Activated CD4-positive, alpha-beta T cell treated with anti-CD3 and anti-CD28 coated beads, Interleukin-2, amount 10 ng/mL, durations not matched to agents 7 days and 5 days (primary cell): Measurements from ENCODE around the gene KIF3A. TPM values are rescaled to one million over a fixed set of nuclear protein-coding genes. Genes with fewer than 3 reads are reported as not detected.

Source experiments
- CTCF ChIA-PET: fragments of 350-600 bp; sonication (Branson Sonifier 250); formaldehyde crosslinking; loops from one replicate; lab custom pipeline; 2021; ENCODE audit warnings: antibody characterized with exemption; lab: Charles Lee
- POLR2A ChIA-PET: fragments of 350-600 bp; sonication (Branson Sonifier 250); formaldehyde crosslinking; loops from one replicate; lab custom pipeline; 2021; ENCODE audit warnings: antibody characterized with exemption; lab: Charles Lee
- DNase-seq: peaks from one replicate; pipeline ENCODE4 v3.0.0-alpha.2; 2020
- H3K27ac Mint-ChIP-seq: one replicate; pipeline ENCODE4 v1.8.0; 2021; ENCODE audit warnings: mild to moderate bottlenecking, moderate library complexity, mixed read lengths
- H3K27me3 Mint-ChIP-seq: one replicate; pipeline ENCODE4 v1.8.0; 2021; ENCODE audit warnings: mixed read lengths
- H3K36me3 Mint-ChIP-seq: one replicate; pipeline ENCODE4 v1.8.0; 2021; ENCODE audit warnings: low read depth, mixed read lengths
- H3K4me1 Mint-ChIP-seq: one replicate; pipeline ENCODE4 v1.8.0; 2021; ENCODE audit warnings: mixed read lengths
- H3K4me3 Mint-ChIP-seq: one replicate; pipeline ENCODE4 v1.8.0; 2021; ENCODE audit warnings: mild to moderate bottlenecking, moderate library complexity, mixed read lengths
- H3K9me3 Mint-ChIP-seq: one replicate; pipeline ENCODE4 v1.8.0; 2021; ENCODE audit warnings: mixed read lengths
- total RNA-seq, 2 experiments: library from RNA; stranded (reverse); gene quantifications; one replicate each; pipeline ENCODE4 v1.2.3, GENCODE V29; 2021

The KIF3A gene
- total RNA-seq, 2 experiments from 2014 or later = 7.5 TPM

- Mint-ChIP-seq H3K27ac (peak overlapping the region; percentile 19), H3K9me3 (no peaks in the 10 kb centered on the region), H3K36me3 (no peaks in the 10 kb centered on the region), H3K4me1 (peaks cover 28% of the 10 kb centered on the region), H3K4me3 (no peak overlapping the region), H3K27me3 (peaks cover 14% of the 10 kb centered on the region)
- DNase-seq = no peak
- POLR2A ChIA-PET = interaction anchor here (0.6 kb wide), 1 partner anchor 259 kb away, joined by 5 read pairs; no protein-coding TSS in a partner anchor
- CTCF ChIA-PET = interaction anchor here (0.6 to 1.5 kb wide), 5 partner anchors 13 to 133 kb away, joined by 3 to 5 read pairs (median 4); no protein-coding TSS in a partner anchor
Observed at GRCh38 chr5:132659598-132660493, 77.5 kb downstream of the KIF3A start.

GRCh38 chr5:132658381-132659302 is 78.7 kb downstream of the KIF3A start:
- DNase-seq = no peak
- Mint-ChIP-seq H3K4me3 (no peak overlapping the region), H3K27me3 (peaks cover 22% of the 10 kb centered on the region), H3K27ac (no peak overlapping the region), H3K36me3 (no peaks in the 10 kb centered on the region), H3K9me3 (no peaks in the 10 kb centered on the region), H3K4me1 (peaks cover 22% of the 10 kb centered on the region)
- POLR2A ChIA-PET = no interaction called here
- CTCF ChIA-PET = interaction anchor here (1.3 to 1.7 kb wide), 5 partner anchors 11 to 132 kb away, joined by 3 to 5 read pairs (median 4); no protein-coding TSS in a partner anchor

- Mint-ChIP-seq H3K4me3 (no peak within 1 kb of the TSS), H3K27me3 (peaks cover 26% of the 10 kb centered on the region), H3K4me1 (peaks cover 14% of the 10 kb centered on the region), H3K36me3 (no peaks in the 10 kb centered on the region), H3K27ac (no peak within 1 kb of the TSS), H3K9me3 (no peaks in the 10 kb centered on the region)
- no peak for DNase-seq
- ChIA-PET CTCF (interaction anchor here (1.3 to 1.7 kb wide), 3 partner anchors 10 to 131 kb away, joined by 3 to 5 read pairs (median 3); no protein-coding TSS in a partner anchor), POLR2A (no interaction called here)
Observed at GRCh38 chr5:132657676-132658380, 79.5 kb downstream of the KIF3A start, which contains the start of gene IL13. TSS of gene IL13 (plus strand) at chr5:132658173. CDS start at chr5:132658187, 14 bp downstream.

GRCh38 chr5:132656774-132657355 is 80.5 kb downstream of the KIF3A start:
- CTCF ChIA-PET = no interaction called here
- DNase-seq = no peak
- POLR2A ChIA-PET = no interaction called here
- Mint-ChIP-seq H3K4me3 (no peak overlapping the region), H3K27me3 (peaks cover 26% of the 10 kb centered on the region), H3K9me3 (no peaks in the 10 kb centered on the region), H3K4me1 (peaks cover 11% of the 10 kb centered on the region), H3K27ac (no peak overlapping the region), H3K36me3 (no peaks in the 10 kb centered on the region)

GRCh38 chr5:132655821-132656773 is 81.2 kb downstream of the KIF3A start:
- DNase-seq = no peak
- ChIA-PET POLR2A (no interaction called here), CTCF (no interaction called here)
- Mint-ChIP-seq H3K9me3 (no peaks in the 10 kb centered on the region), H3K4me1 (peaks cover 11% of the 10 kb centered on the region), H3K27me3 (peaks cover 26% of the 10 kb centered on the region), H3K27ac (no peak overlapping the region), H3K36me3 (no peaks in the 10 kb centered on the region), H3K4me3 (no peak overlapping the region)

- CTCF ChIA-PET = interaction anchor here (1.3 kb wide), 2 partner anchors 14 to 20 kb away, joined by 3 read pairs; no protein-coding TSS in a partner anchor
- Mint-ChIP-seq H3K27ac (no peak overlapping the region), H3K4me1 (peaks cover 11% of the 10 kb centered on the region)
Observed at GRCh38 chr5:132653716-132654115, 83.6 kb downstream of the KIF3A start.

GRCh38 chr5:132651838-132652469 is 85.4 kb downstream of the KIF3A start:
- Mint-ChIP-seq H3K27ac (no peak overlapping the region), H3K36me3 (peaks cover 9% of the 10 kb centered on the region), H3K4me3 (no peak overlapping the region), H3K27me3 (peaks cover 39% of the 10 kb centered on the region), H3K4me1 (peaks cover 6% of the 10 kb centered on the region), H3K9me3 (peaks cover 10% of the 10 kb centered on the region)
- DNase-seq = no peak
- ChIA-PET CTCF (interaction anchor here (0.6 kb wide), 1 partner anchor 101 kb away, joined by 3 read pairs; no protein-coding TSS in a partner anchor), POLR2A (no interaction called here)

More at GRCh38 chr5:132653716-132654115, 83.6 kb downstream of the KIF3A start:
- peaks cover 27% of the 10 kb centered on the region for H3K27me3 Mint-ChIP-seq
- no peak for DNase-seq
- peaks cover under 1% of the 10 kb centered on the region for H3K9me3 Mint-ChIP-seq
- H3K4me3 Mint-ChIP-seq = no peak overlapping the region
- no peaks in the 10 kb centered on the region for H3K36me3 Mint-ChIP-seq
- POLR2A ChIA-PET = no interaction called here

GRCh38 chr5:132648355-132648754 is 89.0 kb downstream of the KIF3A start:
- ChIA-PET POLR2A (no interaction called here), CTCF (interaction anchor here (0.8 to 1.3 kb wide), 3 partner anchors 10 to 18 kb away, joined by 3 read pairs; partner anchors contain the start of gene IL13)

GRCh38 chr5:132647473-132647872 is 89.9 kb downstream of the KIF3A start:
- H3K27ac Mint-ChIP-seq = no peak overlapping the region
- no peak for DNase-seq
- H3K27me3 Mint-ChIP-seq = peaks cover 14% of the 10 kb centered on the region
- ChIA-PET POLR2A (no interaction called here), CTCF (interaction anchor here (0.6 to 0.9 kb wide), 2 partner anchors 120 to 208 kb away, joined by 3 read pairs; no protein-coding TSS in a partner anchor)
- no peak overlapping the region for H3K4me3 Mint-ChIP-seq
- H3K36me3 Mint-ChIP-seq = peaks cover 39% of the 10 kb centered on the region
- peaks cover 10% of the 10 kb centered on the region for H3K9me3 Mint-ChIP-seq
- peaks cover 8% of the 10 kb centered on the region for H3K4me1 Mint-ChIP-seq

More at GRCh38 chr5:132648355-132648754, 89.0 kb downstream of the KIF3A start:
- H3K4me1 Mint-ChIP-seq = no peaks in the 10 kb centered on the region
- peaks cover 10% of the 10 kb centered on the region for H3K9me3 Mint-ChIP-seq
- H3K36me3 Mint-ChIP-seq = peaks cover 30% of the 10 kb centered on the region
- no peak overlapping the region for H3K4me3 Mint-ChIP-seq
- no peak overlapping the region for H3K27ac Mint-ChIP-seq
- no peak for DNase-seq
- H3K27me3 Mint-ChIP-seq = peaks cover 14% of the 10 kb centered on the region

GRCh38 chr5:132646583-132647266 is 90.6 kb downstream of the KIF3A start:
- Mint-ChIP-seq H3K4me1 (peaks cover 15% of the 10 kb centered on the region), H3K4me3 (no peak overlapping the region), H3K9me3 (peaks cover 10% of the 10 kb centered on the region), H3K27ac (no peak overlapping the region), H3K27me3 (peaks cover 14% of the 10 kb centered on the region), H3K36me3 (peaks cover 46% of the 10 kb centered on the region)
- ChIA-PET CTCF (interaction anchor here (0.9 kb wide), 1 partner anchor 120 kb away, joined by 3 read pairs; no protein-coding TSS in a partner anchor), POLR2A (no interaction called here)
- no peak for DNase-seq
